GM23248 (cell line): ENCODE results near the gene POMP. TPM values are rescaled to one million over a fixed set of nuclear protein-coding genes. Genes with fewer than 3 reads are reported as not detected.

Source experiments
- DNase-seq: peaks from one replicate; pipeline ENCODE4 v3.0.0-alpha.2; 2015
- H2AFZ ChIP-seq: fragments of 200-600 bp; sonication (generic); 2 replicates; pipeline ENCODE4 v1.6.1; 2016; ENCODE audit warnings: antibody characterized with exemption
- H3F3A ChIP-seq: fragments of 200-600 bp; sonication (generic); 2 replicates; pipeline ENCODE4 v1.6.1; 2016; ENCODE audit warnings: mild to moderate bottlenecking, antibody characterized with exemption, mixed run types; ENCODE audit not compliant: insufficient read depth
- H3K27ac ChIP-seq: fragments of 200-600 bp; sonication (generic); 2 replicates; pipeline ENCODE4 v1.5.1; 2016; ENCODE audit warnings: mild to moderate bottlenecking
- H3K27me3 ChIP-seq: fragments of 200-600 bp; sonication (generic); replicated peaks from 2 replicates; pipeline ENCODE4 v1.6.1; 2016; ENCODE audit warnings: mild to moderate bottlenecking; ENCODE audit not compliant: insufficient read depth
- H3K36me3 ChIP-seq: fragments of 200-600 bp; sonication (generic); 2 replicates; pipeline ENCODE4 v1.6.1; 2016; ENCODE audit warnings: low read depth, mild to moderate bottlenecking
- H3K4me1 ChIP-seq: fragments of 200-600 bp; sonication (generic); 2 replicates; pipeline ENCODE4 v1.6.1; 2016; ENCODE audit warnings: mild to moderate bottlenecking; ENCODE audit not compliant: insufficient read depth
- H3K4me2 ChIP-seq: fragments of 200-600 bp; sonication (generic); one replicate; pipeline ENCODE4 v1.6.1; 2016; ENCODE audit warnings: mild to moderate bottlenecking; ENCODE audit not compliant: unreplicated experiment
- H3K4me3 ChIP-seq: fragments of 200-600 bp; sonication (generic); 2 replicates; pipeline ENCODE4 v1.5.1; 2016; ENCODE audit warnings: mild to moderate bottlenecking
- H3K79me2 ChIP-seq: fragments of 200-600 bp; sonication (generic); 2 replicates; pipeline ENCODE4 v1.6.1; 2016; ENCODE audit warnings: mild to moderate bottlenecking; ENCODE audit not compliant: insufficient read depth
- H3K9ac ChIP-seq: fragments of 200-600 bp; sonication (generic); 2 replicates; pipeline ENCODE4 v1.6.1; 2016; ENCODE audit warnings: mild to moderate bottlenecking
- H3K9me2 ChIP-seq: fragments of 200-600 bp; sonication (generic); 2 replicates; pipeline ENCODE4 v1.6.1; 2016; ENCODE audit warnings: mixed run types, mild to moderate bottlenecking, moderate library complexity; ENCODE audit not compliant: insufficient read depth
- H3K9me3 ChIP-seq: fragments of 200-600 bp; sonication (generic); one replicate; pipeline ENCODE4 v1.6.1; 2017; ENCODE audit warnings: low read depth
- H4K20me1 ChIP-seq: fragments of 200-600 bp; sonication (generic); 2 replicates; pipeline ENCODE4 v1.6.0; 2016; ENCODE audit not compliant: insufficient read depth
- EZH2 ChIP-seq: fragments of 200-600 bp; sonication (generic); IDR thresholded peaks from 2 replicates; pipeline ENCODE4 v1.6.1; 2018; ENCODE audit warnings: antibody characterized with exemption, mild to moderate bottlenecking; ENCODE audit not compliant: insufficient read depth, poor library complexity, severe bottlenecking
- EZH2phosphoT487 ChIP-seq: fragments of 200-600 bp; sonication (generic); IDR thresholded peaks from 2 replicates; pipeline ENCODE4 v1.6.1; 2018; ENCODE audit warnings: antibody characterized with exemption, moderate library complexity, mild to moderate bottlenecking, low read depth; ENCODE audit not compliant: insufficient read depth
- WGBS, 2 experiments: methylation state at CpG; one replicate each; pipeline ENCODE4 v1.1.6; 2015 to 2017; ENCODE audit warnings: low lambda C conversion rate in 2 of 2, low coverage in 1 of 2; ENCODE audit errors: missing lambda C conversion rate in 2 of 2; 5-methylcytosine and 5-hydroxymethylcytosine counted together
- in situ Hi-C: fragments of 300-500 bp; cut with MboI; formaldehyde crosslinking; loops from 2 replicates; pipeline ENCODE4 v1.15.0; 2020
- polyA plus RNA-seq: library from polyadenylated mRNA; unstranded; fragments of >200 nt; fragmentation: Nextera tagmentation; extraction: Ambion mirVana; gene quantifications from 2 replicates; pipeline ENCODE4 v1.2.1, GENCODE V29; 2016
- total RNA-seq: library from RNA; depleted of rRNA; stranded (reverse); fragments of >200 nt; shearing (Covaris generic); gene quantifications from 2 replicates; pipeline ENCODE4 v1.2.3, GENCODE V29; 2014

Gene POMP
- total and polyA plus RNA-seq, 2 experiments from 2014 or later, result 125 to 335 TPM

GRCh38 chr13:28717170-28717569 is 58.2 kb downstream of the POMP start:
- no peak overlapping the region for H3K27ac ChIP-seq

GRCh38 chr13:28718196-28718542 is 59.2 kb downstream of the POMP start:
- no peaks in the 10 kb centered on the region for H3K36me3 ChIP-seq
- H3F3A ChIP-seq, result peaks cover 33% of the 10 kb centered on the region
- peak overlapping the region; percentile 74 for H3K27ac ChIP-seq
- no peaks in the 10 kb centered on the region for H3K9me2 ChIP-seq
- peak overlapping the region; percentile 88 for H2AFZ ChIP-seq
- in situ Hi-C loops, result no loop called here
- no peaks in the 10 kb centered on the region for H3K79me2 ChIP-seq
- no peak for DNase-seq
- H4K20me1 ChIP-seq, result no peaks in the 10 kb centered on the region
- H3K4me2 ChIP-seq, result peak overlapping the region; percentile 87
- no peaks in the 10 kb centered on the region for H3K27me3 ChIP-seq
- H3K4me3 ChIP-seq, result peak overlapping the region; percentile 76
- H3K4me1 ChIP-seq, result peaks cover 24% of the 10 kb centered on the region
- TF ChIP-seq EZH2phosphoT487, result no peak
- no peak for TF ChIP-seq EZH2
- peak overlapping the region; percentile 83 for H3K9ac ChIP-seq
- 3 to 5% methylated on average over 10 of the region's 10 CpGs for WGBS, 2 experiments
- H3K9me3 ChIP-seq, result no peaks in the 10 kb centered on the region

More at GRCh38 chr13:28717170-28717569, 58.2 kb downstream of the POMP start:
- no peaks in the 10 kb centered on the region for H3K9me2 ChIP-seq
- H3K4me2 ChIP-seq, result no peak overlapping the region
- DNase-seq, result no peak
- H4K20me1 ChIP-seq, result no peaks in the 10 kb centered on the region
- H3K79me2 ChIP-seq, result no peaks in the 10 kb centered on the region
- H3K9me3 ChIP-seq, result no peaks in the 10 kb centered on the region
- H3K36me3 ChIP-seq, result no peaks in the 10 kb centered on the region
- no peak overlapping the region for H3K4me3 ChIP-seq
- H3F3A ChIP-seq, result peaks cover 33% of the 10 kb centered on the region
- no peak overlapping the region for H2AFZ ChIP-seq
- H3K9ac ChIP-seq, result no peak overlapping the region
- TF ChIP-seq EZH2, result no peak
- TF ChIP-seq EZH2phosphoT487, result no peak
- WGBS, 2 experiments, result 49 to 57% methylated on average over 3 of the region's 3 CpGs
- in situ Hi-C loops, result no loop called here
- no peaks in the 10 kb centered on the region for H3K27me3 ChIP-seq
- H3K4me1 ChIP-seq, result peaks cover 24% of the 10 kb centered on the region

- H3K27me3 ChIP-seq, result no peaks in the 10 kb centered on the region
- 1 to 2% methylated on average over 63 to 78 of the region's 78 CpGs for WGBS, 2 experiments
- peak within 1 kb of the TSS; percentile 76 for H3K4me3 ChIP-seq
- TF ChIP-seq EZH2 (no peak), EZH2phosphoT487 (no peak)
- H3K4me2 ChIP-seq, result peak within 1 kb of the TSS; percentile 87
- H3K79me2 ChIP-seq, result no peaks in the 10 kb centered on the region
- H3K9me3 ChIP-seq, result no peaks in the 10 kb centered on the region
- H3K9me2 ChIP-seq, result no peaks in the 10 kb centered on the region
- in situ Hi-C loops, result no loop called here
- peak within 1 kb of the TSS; percentile 83 for H3K9ac ChIP-seq
- H3K4me1 ChIP-seq, result peaks cover 24% of the 10 kb centered on the region
- DNase-seq, result peak; percentile 98
- peak within 1 kb of the TSS; percentile 87 for H3K27ac ChIP-seq
- H3K36me3 ChIP-seq, result no peaks in the 10 kb centered on the region
- H3F3A ChIP-seq, result peaks cover 33% of the 10 kb centered on the region
- no peaks in the 10 kb centered on the region for H4K20me1 ChIP-seq
- H2AFZ ChIP-seq, result peak within 1 kb of the TSS; percentile 88
Measured at GRCh38 chr13:28718543-28719226, 59.8 kb downstream of the POMP start, which contains the start of gene SLC46A3. Gene SLC46A3, minus strand, starts transcription at chr13:28718970. Its CDS starts 972 bp downstream, at chr13:28717998.

GRCh38 chr13:28719227-28720055 is 60.5 kb downstream of the POMP start:
- no peaks in the 10 kb centered on the region for H3K79me2 ChIP-seq
- H3K27me3 ChIP-seq, result no peaks in the 10 kb centered on the region
- peak overlapping the region; percentile 85 for H2AFZ ChIP-seq
- WGBS, 2 experiments, result 12 to 17% methylated on average over 14 to 15 of the region's 15 CpGs
- H3K4me2 ChIP-seq, result peak overlapping the region; percentile 87
- H4K20me1 ChIP-seq, result no peaks in the 10 kb centered on the region
- H3K4me1 ChIP-seq, result peaks cover 24% of the 10 kb centered on the region
- no peak for TF ChIP-seq EZH2phosphoT487
- no peak for TF ChIP-seq EZH2
- no peaks in the 10 kb centered on the region for H3K9me2 ChIP-seq
- peaks cover 33% of the 10 kb centered on the region for H3F3A ChIP-seq
- H3K4me3 ChIP-seq, result peak overlapping the region; percentile 76
- no peaks in the 10 kb centered on the region for H3K36me3 ChIP-seq
- peak; percentile 76 for DNase-seq
- H3K27ac ChIP-seq, result peak overlapping the region; percentile 87
- in situ Hi-C loops, result no loop called here
- H3K9ac ChIP-seq, result peak overlapping the region; percentile 70
- no peaks in the 10 kb centered on the region for H3K9me3 ChIP-seq
